ENCODE measurements around the gene TNNC1. TPM values are rescaled to one million over a fixed set of nuclear protein-coding genes. Genes with fewer than 3 reads are reported as not detected.
A peak's percentile ranks its signal among the peaks of the same experiment; 100 is the strongest.

The TNNC1 gene
- total RNA-seq, 1 experiment from 2014 or later: 40.5 TPM

DNA sequence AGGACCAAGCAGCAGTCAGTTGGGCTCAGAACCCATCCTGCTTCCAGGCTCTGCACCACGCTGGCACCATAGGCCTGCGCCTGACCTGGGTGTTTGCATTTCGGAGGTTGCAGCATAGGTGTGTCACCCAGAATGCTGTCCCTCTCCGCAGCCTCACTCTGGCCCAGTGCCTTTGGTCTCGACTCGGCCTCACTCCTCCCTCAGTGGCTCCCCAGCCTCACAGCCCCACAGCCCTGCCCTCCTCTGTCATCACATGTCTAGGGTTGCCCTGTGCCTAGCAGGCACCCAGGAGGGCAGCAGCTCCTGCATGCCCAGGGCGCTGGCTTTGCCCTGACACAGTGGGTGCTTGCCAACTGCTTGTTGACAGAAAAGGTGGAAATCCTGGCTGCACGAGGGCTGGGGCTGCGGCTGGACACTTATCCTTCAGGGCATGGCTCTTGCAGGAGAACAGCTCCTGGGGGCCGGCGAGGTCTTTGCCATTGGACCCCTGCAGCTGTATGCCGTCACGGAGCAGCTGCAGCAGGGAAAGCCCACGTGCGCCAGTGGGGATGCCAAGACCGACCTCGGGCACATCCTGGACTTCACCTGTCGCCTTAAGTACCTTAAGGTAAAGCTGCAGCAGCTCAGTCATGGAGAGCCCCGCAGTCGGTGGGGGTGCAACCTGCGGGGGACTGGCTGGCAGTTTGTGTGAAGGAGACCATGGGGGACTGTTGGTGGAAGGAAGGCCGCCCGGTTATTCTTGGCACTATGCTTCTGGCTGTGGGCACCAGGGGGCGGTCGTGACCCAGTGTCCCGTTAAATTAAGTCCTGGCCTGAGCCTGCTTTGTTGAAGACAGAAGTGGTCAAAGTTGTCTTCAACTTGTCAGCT is 17.8 kb upstream of the TNNC1 start:
- Histone ChIP-seq H3K27me3 (replicated peaks; ENCODE audit: control insufficient read depth, insufficient read depth, low read length) (no peaks in the 10 kb centered on the region), H3K4me3 (ENCODE audit: low read depth, low read length) (no peak overlapping the region), H3K36me3 (ENCODE audit: control insufficient read depth, insufficient read depth, low read length) (peaks cover 4% of the 10 kb centered on the region), H3K4me1 (no peaks in the 10 kb centered on the region), H3K9me3 (no peaks in the 10 kb centered on the region)
- no peaks in the 10 kb centered on the region for H3K9me3 Mint-ChIP-seq (ENCODE audit: unreplicated experiment)
- no peaks in the 10 kb centered on the region for H3K27me3 Mint-ChIP-seq (ENCODE audit: insufficient read depth, unreplicated experiment)
- intact Hi-C loops (cut with micrococcal nuclease; ENCODE audit: unreplicated experiment): no loop called here
- H3K36me3 Mint-ChIP-seq (ENCODE audit: insufficient read depth, unreplicated experiment): peaks cover 52% of the 10 kb centered on the region
- BruUV-seq (replicated peaks): no TSS peak
- peak in 1 of 2 experiments; percentile 38 for DNase-seq
- TF ChIP-seq, protein P1, sequence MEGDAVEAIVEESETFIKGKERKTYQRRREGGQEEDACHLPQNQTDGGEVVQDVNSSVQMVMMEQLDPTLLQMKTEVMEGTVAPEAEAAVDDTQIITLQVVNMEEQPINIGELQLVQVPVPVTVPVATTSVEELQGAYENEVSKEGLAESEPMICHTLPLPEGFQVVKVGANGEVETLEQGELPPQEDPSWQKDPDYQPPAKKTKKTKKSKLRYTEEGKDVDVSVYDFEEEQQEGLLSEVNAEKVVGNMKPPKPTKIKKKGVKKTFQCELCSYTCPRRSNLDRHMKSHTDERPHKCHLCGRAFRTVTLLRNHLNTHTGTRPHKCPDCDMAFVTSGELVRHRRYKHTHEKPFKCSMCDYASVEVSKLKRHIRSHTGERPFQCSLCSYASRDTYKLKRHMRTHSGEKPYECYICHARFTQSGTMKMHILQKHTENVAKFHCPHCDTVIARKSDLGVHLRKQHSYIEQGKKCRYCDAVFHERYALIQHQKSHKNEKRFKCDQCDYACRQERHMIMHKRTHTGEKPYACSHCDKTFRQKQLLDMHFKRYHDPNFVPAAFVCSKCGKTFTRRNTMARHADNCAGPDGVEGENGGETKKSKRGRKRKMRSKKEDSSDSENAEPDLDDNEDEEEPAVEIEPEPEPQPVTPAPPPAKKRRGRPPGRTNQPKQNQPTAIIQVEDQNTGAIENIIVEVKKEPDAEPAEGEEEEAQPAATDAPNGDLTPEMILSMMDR (IDR thresholded peaks at IDR 0.05; ENCODE audit: insufficient read depth in 1 of 2, low read depth in 1 of 2, low read length in 1 of 2, severe bottlenecking in 1 of 2, unreplicated experiment in 1 of 2): peak; percentile 27 to 50
- POLR2A ChIA-PET: no interaction called here
- CTCF ChIA-PET: no interaction called here
- no peak overlapping the region for H3K27ac Mint-ChIP-seq (ENCODE audit: unreplicated experiment)
- no peak overlapping the region for H3K4me3 Mint-ChIP-seq (ENCODE audit: unreplicated experiment)
- no peaks in the 10 kb centered on the region for H3K4me1 Mint-ChIP-seq (ENCODE audit: low read depth, unreplicated experiment)

DNA sequence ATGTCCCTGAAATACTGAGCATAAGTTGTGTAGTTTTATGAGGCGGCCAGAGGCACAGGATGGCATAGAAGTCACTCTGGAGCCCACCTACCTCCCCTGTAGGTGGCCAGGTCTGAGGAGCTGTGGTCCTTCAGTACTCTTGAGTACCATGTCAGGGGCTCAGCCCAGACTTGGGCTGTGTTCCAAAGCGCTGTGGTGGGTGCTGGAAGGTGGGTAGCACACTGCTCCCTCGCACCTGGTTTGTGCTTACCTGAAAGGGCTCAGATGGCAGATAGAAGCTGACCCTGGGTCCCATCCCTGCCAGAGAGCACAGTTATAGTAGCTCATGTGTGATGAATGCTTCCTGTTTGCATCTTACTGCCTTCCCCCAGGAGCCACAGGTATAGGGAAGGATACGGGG is 17.1 kb upstream of the TNNC1 start:
- ChIA-PET POLR2A (no interaction called here), CTCF (no interaction called here)
- intact Hi-C loops (cut with micrococcal nuclease; ENCODE audit: unreplicated experiment): no loop called here
- no TSS peak for BruUV-seq (replicated peaks)
- no peak for DNase-seq
- no peaks in the 10 kb centered on the region for H3K4me1 ChIP-seq
- H3K27me3 ChIP-seq (replicated peaks; ENCODE audit: control insufficient read depth, insufficient read depth, low read length): no peaks in the 10 kb centered on the region
- no peak overlapping the region for H3K4me3 ChIP-seq (ENCODE audit: low read depth, low read length)
- Mint-ChIP-seq H3K9me3 (ENCODE audit: unreplicated experiment) (no peaks in the 10 kb centered on the region), H3K27me3 (ENCODE audit: insufficient read depth, unreplicated experiment) (no peaks in the 10 kb centered on the region), H3K4me1 (ENCODE audit: low read depth, unreplicated experiment) (no peaks in the 10 kb centered on the region), H3K36me3 (ENCODE audit: insufficient read depth, unreplicated experiment) (peaks cover 58% of the 10 kb centered on the region), H3K27ac (ENCODE audit: unreplicated experiment) (no peak overlapping the region), H3K4me3 (ENCODE audit: unreplicated experiment) (no peak overlapping the region)
- TF ChIP-seq, protein P1 (IDR thresholded peaks at IDR 0.05; ENCODE audit: insufficient read depth in 1 of 2, low read depth in 1 of 2, low read length in 1 of 2, severe bottlenecking in 1 of 2, unreplicated experiment in 1 of 2): no peak
- peaks cover 4% of the 10 kb centered on the region for H3K36me3 ChIP-seq (ENCODE audit: control insufficient read depth, insufficient read depth, low read length)
- no peaks in the 10 kb centered on the region for H3K9me3 ChIP-seq

DNA sequence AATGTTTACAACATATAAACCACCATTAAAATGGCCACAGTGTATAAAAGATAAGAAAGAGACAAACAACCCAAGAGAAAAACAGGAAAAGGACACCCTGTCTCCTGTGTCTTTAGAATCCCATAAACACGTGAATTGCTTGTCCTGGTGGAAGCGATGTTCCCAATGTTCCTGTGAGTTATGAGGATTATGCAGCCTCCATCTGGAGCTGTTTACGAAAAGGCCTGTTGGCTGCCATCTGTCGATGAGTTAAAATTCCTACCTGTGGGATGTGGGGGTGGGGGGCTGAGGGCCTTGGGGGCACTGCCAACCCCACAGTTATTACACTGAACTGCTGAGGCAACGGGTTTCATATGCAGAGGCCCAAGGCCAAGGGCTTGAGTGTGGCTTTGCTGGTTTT is 15.2 kb upstream of the TNNC1 start:
- H3K4me3 ChIP-seq (ENCODE audit: low read depth, low read length): no peak overlapping the region
- ChIA-PET CTCF (no interaction called here), POLR2A (no interaction called here)
- intact Hi-C loops (cut with micrococcal nuclease; ENCODE audit: unreplicated experiment): no loop called here
- TF ChIP-seq, protein P1 (IDR thresholded peaks at IDR 0.05; ENCODE audit: insufficient read depth in 1 of 2, low read depth in 1 of 2, low read length in 1 of 2, severe bottlenecking in 1 of 2, unreplicated experiment in 1 of 2): no peak
- Mint-ChIP-seq H3K9me3 (ENCODE audit: unreplicated experiment) (no peaks in the 10 kb centered on the region), H3K36me3 (ENCODE audit: insufficient read depth, unreplicated experiment) (peaks cover 47% of the 10 kb centered on the region), H3K4me3 (ENCODE audit: unreplicated experiment) (no peak overlapping the region), H3K27me3 (ENCODE audit: insufficient read depth, unreplicated experiment) (no peaks in the 10 kb centered on the region), H3K27ac (ENCODE audit: unreplicated experiment) (no peak overlapping the region), H3K4me1 (ENCODE audit: low read depth, unreplicated experiment) (no peaks in the 10 kb centered on the region)
- BruUV-seq (replicated peaks): no TSS peak
- peaks cover 5% of the 10 kb centered on the region for H3K36me3 ChIP-seq (ENCODE audit: control insufficient read depth, insufficient read depth, low read length)
- no peak for DNase-seq
- H3K27me3 ChIP-seq (replicated peaks; ENCODE audit: control insufficient read depth, insufficient read depth, low read length): no peaks in the 10 kb centered on the region
- H3K4me1 ChIP-seq: no peaks in the 10 kb centered on the region
- H3K9me3 ChIP-seq: no peaks in the 10 kb centered on the region
